NCI-H1092 treated with DMSO at 0.1 percent for 48 hours (cell line): ENCODE results near the gene PKDCC.

Experiments used
- DNase-seq: peaks from one replicate; lab custom pipeline; 2025; lab: John Stamatoyannopoulos, UW

PKDCC gene, protein sequence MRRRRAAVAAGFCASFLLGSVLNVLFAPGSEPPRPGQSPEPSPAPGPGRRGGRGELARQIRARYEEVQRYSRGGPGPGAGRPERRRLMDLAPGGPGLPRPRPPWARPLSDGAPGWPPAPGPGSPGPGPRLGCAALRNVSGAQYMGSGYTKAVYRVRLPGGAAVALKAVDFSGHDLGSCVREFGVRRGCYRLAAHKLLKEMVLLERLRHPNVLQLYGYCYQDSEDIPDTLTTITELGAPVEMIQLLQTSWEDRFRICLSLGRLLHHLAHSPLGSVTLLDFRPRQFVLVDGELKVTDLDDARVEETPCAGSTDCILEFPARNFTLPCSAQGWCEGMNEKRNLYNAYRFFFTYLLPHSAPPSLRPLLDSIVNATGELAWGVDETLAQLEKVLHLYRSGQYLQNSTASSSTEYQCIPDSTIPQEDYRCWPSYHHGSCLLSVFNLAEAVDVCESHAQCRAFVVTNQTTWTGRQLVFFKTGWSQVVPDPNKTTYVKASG

DNA sequence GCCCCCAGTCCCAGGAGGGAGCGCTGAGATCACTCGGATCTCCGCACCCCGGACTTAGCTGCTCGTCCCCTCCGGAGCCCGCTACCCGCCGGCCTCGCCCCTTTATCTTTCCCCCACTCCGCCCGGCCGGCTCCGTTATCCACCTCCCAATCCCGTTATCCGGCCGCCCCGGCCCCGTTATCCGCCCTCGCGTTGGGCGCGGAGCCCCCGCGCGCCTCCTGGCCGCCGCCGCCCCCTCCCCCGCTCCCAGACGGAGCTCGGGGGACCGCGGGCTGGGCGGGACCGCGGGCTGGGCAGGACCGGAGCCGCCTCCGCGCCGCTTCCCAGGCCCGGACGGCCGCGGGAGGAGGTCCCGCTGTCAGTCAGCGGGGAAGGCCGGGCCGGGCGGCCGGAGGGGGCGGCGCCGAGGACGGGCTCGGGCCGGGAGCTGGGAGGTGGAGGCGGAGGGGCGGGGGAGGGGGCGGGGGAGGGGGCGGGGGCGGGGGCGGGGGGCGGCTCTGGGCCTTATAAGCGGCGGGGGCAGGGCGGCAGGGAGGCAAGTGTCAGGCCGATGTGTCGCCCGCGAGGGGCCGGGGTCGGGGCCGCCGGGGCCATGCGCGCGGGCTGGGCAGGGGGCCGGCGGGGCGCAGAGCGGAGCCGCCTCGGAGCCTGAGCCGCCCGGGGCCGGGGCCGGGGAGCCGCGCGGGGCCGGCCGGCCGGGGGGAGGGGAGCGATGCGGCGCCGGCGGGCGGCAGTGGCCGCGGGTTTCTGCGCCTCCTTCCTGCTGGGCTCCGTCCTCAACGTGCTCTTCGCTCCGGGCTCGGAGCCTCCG is at the start of gene PKDCC:
PKDCC (plus strand) TSS at position 534 of the 811 bp plus-strand sequence; CDS start at position 713, 179 bp downstream.
- DNase-seq = peak; percentile 4

DNA sequence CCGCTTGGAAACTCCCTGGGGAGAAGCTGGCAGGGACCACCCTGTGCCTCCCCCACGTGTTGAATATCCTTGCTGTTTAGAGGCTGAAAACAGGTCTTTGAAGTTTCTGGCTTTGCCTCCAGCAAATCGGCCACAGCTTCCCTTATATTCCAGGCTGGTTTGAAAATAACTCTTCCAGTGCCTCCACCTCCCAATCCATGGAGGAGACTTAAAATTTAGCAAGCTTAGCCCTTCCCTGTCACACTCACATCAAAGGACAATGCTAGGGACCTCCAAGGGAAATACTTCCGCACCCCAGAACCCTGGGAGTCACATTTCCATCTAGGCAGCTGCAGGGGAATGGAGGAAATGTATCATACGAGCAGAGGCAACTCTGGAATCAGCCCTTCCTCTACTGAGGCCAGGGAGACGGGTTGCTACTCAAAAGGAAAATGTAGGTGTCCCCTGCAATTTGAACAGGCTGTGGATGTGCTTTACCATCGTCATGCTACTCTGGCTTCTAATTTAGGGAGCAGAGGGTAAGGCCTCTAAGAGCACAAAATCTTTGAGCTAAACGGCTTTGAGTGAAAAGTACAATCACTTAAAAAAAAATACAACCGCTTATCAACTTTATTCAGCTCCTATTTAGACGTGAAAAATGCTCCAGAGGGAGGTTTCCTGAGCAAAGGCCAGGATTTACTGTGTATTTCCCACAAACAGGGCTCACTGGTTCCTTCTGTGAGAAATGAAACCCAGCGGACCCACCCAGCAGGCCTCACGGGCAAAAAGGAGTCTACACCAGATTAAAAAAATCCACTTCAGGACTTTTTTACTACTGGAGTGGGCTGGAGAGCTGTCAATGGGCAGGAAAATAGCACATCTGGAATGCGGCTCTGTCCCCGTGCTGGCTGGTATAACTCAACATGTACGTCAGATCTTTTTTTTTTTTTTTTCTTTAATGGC is 49.4 kb upstream of the PKDCC start:
- no peak for DNase-seq

DNA sequence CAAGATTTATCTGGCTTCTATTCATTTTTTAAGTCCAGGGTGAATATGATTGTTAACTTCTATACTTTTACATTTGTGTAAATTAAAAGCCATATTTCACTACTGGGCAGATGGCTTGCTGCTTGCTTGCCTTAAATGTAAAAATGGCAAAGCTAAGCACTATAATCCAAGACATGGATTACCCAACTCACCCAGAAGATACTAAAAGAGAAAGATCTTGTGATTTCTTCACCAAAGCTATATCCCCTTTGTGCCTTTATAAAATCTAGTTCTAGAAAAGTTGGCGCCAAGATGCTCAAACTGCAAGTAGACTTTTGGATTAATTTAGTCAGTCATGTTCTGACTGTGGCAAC is 48.7 kb upstream of the PKDCC start:
- DNase-seq = no peak

DNA sequence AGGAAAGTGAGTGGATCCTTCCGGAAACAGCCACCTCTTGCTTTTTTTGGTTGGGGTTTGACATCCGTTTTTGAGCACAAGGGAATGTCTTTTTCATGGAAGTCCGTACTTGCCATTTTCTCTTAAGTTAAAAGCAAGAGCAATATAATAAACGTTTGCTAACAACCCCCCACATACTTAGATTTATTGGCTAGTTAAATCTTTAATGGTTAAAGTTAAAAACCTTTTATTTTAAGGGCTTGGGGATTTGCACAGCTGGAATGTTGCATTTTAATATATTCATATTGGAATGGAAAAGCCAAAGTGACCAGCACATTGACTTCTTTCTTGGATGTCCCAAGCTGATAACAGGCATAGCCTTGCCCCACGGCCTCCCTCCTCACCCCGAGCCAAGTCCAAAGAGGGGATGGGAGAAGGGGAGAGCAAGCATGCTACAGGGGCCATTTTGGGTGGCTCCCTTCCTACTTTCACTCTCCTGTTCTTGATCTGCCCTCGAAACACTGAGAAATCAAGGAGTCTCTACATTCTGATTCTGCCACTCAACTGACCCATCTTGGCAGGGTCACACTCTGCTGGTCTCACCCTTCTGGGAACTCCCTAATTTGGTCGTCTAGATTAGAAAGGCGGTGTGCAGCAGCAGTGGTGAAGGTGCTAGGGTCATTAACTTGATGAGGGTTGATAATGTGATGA is 48.1 kb upstream of the PKDCC start:
- no peak for DNase-seq

DNA sequence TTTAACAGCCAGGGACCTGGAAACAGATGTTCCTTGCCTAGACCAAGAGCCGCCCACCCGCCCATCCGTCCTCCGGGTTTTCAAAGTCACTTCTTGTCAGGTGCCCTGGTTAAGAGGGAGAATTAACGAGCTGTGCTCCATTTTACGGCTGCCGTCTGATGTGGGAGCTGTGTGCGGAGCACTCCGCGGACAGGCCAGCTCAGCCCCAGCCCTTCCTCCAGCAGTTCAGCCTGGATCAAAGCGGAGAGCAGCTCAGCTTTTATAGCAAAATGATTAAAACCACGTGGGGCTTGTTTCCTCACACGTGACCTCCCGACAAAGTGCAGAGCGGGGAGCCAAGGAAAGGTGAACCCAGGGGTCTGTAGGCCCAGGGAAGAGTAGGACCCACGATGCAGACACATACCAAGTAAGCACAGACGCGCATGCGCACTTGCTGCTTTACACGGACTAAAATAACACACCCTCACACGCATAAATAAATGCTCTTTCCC is 46.1 kb upstream of the PKDCC start:
- no peak for DNase-seq

DNA sequence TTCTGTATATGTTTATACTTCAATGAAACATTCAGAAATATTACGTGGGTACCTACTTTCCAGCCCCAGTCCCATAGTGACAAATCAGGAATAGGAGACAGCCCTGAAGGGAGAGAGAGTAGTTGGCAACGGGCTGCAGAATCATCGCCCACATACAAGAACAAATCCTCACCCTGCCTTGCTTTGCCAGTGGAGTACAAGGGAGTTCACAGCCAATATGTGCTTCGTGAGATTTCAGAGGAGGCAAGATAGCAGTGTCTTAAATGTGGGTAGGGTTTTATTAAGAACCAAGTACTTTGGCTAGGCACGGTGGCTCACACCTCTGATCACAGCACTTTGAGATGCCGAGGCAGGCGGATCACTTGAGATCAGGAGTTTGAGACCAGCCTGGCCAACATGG is 40.3 kb upstream of the PKDCC start:
- DNase-seq = no peak

DNA sequence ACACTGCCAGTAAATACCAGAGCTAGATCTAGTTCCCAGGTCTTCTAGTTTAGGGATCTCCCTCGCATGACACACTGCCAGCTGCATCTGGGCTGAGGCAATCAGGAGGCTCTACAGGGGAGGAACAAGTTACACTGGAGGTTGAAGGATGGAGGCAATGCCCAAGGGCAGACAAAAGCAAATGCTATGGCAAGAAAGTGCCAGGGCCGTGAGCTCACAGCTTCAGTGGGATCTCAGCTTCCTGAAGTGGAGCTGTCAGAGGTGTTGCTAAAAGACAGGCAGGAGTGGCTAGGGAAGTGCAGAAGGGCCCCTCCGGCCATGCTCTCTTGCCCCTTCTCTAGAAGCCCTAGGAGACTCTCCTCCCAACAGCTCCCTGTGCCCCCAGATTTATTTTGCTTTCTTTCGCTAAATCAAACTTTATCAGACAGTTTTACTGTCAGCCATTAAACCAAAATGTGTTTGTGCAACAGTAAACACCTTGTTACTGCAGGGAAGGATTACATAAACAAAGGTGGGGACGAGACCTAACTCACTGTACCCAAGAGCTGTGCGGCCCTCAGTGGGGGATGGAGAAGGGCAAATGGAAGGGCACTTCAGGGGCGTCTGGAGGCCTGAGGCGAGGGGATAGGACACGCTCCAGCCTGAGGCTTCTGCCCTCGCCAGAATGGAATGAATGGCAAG is 39.4 kb upstream of the PKDCC start:
- DNase-seq = no peak

DNA sequence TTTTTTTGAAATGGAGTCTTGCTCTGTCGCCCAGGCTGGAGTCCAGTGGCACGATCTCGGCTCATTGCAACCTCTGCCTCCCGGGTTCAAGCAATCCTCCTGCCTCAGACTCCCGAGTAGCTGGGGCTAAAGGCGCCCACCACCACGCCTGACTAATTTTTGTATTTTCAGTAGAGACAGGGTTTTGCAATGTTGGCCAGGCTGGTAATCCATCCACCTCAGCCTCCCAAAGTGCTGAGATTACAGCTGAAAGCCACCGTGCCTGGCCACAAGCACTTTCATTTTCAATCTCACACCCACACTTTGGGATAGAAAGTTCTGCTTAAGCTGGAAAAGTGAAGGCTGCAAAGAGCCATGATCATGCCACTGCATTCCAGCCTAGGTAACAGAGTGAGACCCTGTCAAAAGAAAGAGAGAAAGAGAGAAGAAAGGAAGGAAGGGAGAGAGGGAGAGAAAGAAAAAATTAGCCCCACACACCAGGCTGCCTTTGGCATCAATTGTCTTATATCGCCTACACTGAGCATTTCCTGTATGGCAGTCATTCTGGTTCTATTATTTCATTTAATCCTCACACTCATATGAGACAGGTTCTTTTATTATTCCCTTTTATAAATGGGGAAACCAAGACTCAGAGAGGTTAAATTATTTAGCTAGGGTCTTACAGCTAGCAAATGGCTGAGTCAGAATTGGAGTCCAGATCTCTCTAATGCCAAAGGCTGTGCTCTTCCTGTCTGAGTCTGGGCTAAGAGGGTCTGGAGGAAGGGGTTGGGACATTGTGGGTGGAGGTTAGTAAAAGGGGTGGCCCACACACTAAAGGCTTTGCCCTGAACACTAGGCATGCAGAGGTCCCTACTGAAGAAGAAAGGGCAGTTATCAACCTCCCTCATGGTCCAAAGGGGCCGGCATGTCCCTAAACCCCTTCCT is 37.9 kb upstream of the PKDCC start:
- DNase-seq = no peak

DNA sequence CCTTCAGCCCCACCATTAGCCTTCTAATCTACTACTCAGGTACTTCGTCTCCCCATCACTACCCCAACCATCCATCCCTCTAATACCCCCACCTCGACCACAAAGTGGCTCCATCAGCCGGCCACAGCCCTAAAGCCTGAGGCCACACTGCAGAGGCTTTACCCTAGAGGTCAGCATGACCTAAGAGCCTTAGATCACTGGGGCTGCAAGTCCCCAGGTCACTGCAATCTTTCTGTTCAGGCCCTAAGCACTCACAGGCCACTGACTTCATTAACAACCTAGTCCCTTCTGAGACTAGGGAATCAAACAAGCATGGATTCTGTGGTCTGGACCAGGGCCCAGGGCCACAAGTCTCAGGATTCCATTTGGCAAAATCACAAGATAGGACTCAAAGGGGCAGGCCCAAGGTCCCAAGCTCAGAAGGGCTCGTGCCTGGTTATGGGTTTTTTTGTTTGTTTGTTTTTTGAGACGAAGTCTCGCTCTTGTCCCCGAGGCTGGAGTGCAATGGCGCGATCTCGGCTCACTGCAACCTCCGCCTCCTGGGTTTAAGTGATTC is 37.0 kb upstream of the PKDCC start:
- no peak for DNase-seq

DNA sequence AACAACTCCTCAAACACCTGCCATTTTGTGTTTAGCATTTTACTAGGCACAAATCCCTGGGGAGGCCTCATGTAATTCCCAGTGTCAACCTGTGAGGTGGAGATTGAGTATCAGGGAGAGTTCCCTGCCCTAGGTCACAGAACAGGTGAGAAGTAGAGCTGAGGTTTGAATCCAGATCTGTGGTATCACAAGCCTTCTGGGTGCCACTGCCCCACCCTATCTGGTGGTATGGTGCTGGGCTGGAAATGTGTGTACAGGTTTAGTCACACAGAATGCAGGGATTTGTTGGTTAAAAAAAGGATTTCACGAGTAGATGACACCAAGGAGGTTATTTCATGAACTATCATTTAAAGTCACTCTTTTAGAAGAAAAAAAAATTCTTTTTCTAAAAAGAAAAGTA is 35.7 kb upstream of the PKDCC start:
- DNase-seq = no peak

DNA sequence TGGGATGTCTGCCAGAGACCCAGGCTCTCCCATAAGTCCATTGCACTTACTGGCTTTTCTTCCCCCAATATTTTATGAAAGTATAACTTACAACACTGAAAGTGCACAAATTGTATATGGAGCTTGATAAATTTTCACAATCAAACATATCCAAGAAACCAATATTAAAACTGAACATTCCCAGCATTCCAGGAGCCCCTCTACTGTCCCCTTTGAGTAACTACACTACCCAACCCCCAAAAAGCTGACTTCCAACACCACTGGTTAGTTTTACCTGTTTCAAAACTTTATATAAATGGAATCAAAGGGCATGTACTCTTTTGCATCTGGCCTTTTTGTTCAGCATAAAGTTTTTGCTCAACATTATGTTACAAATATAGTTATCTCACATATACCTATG is 35.2 kb upstream of the PKDCC start:
- DNase-seq = no peak

DNA sequence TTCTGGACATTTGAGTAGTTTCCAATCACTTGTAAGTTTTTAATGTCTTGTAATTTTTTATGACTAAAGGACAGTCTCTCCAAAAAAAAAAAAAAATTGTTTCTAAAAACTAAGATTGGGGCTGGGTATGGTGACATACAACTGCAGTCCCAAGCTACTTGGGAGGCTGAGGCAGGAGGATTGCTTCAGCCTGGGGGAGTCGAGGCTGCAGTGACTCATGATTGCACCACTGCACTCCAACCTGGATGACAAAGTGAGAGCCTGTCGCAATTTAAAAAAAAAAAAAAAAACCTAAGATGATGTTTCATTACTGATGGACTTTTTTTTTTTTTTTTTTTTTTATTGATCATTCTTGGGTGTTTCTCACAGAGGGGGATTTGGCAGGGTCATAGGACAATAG is 34.4 kb upstream of the PKDCC start:
- no peak for DNase-seq

DNA sequence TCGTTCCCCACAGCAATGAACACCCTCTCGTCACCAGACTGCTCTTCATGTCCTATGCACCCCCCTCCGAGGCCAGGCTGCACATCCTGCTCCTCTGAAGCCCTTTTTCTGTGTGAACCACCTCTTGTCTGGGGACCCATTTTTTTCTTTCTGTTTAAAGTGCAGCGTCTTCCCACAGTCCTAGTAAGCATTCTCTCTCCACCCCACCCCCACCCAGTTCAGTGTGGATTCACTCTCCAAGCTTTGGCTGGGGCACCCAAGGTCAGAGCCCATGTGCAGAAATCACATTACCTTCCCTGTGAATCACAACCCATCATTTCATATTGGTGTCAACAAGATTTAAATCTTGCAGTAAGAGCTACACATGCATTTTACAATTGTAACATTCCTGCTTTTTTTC is 26.4 kb upstream of the PKDCC start:
- DNase-seq = no peak

DNA sequence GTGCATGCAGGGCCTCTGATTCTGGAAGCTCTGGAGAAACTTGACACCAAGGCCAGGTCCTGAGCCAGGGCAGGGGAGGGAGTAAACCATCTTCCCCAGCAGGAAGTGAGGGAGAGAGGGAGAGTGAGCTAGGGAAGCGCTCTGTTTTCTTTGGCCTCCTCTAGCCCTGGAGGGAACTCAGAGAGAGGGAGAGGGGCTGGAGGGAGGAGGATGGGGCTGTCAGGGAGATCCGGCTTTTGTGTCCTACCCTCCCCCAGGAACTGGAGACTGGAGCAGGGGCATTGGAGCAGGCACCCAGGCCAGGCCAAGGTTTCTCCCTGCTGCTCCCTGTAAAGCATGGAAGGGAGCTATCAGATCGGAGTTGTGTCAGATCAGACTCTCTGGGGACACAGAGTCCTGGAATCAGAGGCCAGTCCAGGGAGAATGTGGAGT is 22.7 kb upstream of the PKDCC start:
- DNase-seq = no peak

DNA sequence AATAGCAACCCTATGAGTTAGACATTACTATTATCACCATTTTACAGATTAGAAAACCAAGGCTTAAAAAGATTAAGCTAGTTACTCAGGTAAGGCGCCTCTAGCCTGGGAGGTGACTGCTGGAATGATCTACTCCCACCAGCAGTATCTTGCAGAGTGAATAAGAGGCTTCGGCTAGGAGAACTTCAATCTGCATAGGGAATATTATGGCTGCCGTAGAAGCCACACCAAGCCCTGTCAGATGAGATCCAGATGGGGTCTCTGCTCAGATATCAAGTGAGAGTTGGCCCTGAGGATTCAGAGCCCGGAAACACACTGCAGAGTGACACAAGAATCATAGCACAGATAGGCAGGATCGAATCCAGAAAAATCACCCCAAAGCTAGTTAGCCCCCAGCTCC is 21.5 kb upstream of the PKDCC start:
- no peak for DNase-seq

DNA sequence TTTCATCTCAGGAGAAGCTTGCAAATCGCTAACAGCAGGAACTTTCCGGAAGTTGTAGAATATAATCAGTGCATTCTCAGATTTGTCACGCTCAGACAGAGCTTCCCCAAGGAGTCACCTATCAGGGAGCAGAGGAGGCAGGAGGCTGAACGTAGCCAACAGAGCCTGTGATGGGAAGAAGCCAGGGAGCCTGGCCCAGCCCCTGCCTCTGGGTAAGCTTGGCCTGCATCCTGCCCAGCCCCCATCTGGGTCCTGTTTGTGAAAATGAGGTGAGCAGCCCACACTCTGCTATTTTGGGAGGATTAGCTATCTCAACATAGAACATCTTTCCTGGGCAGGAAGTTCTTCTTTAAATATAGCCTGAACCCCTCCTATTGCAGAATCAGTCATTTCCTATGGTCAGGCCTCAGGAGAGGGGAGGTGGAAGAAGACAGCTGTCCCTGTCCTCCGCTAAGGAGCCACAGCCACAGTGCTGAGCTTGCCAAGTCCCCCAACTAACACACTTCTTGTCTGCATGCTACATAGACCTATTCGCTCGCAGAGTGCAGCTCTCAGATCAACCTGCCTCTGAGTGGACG is 19.2 kb upstream of the PKDCC start:
- no peak for DNase-seq

DNA sequence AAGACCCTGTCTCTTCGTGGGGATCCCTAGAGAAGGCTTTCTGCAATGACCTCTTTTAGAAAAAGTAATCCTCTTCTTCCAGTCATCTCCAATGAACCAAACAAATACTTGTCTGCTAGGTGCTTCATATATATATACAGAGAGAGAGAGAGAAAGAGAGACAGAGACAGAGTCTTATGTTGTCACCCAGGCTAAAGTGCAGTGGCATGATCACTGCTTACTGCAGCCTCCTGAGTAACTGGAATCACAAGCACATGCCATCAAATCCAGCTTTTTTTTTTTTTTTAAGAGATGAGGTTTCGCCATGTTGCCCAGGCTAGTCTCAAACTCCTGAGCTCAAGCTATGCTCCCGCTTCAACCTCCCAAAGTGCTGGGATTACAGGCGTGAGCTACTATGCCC is 18.6 kb upstream of the PKDCC start:
- no peak for DNase-seq

DNA sequence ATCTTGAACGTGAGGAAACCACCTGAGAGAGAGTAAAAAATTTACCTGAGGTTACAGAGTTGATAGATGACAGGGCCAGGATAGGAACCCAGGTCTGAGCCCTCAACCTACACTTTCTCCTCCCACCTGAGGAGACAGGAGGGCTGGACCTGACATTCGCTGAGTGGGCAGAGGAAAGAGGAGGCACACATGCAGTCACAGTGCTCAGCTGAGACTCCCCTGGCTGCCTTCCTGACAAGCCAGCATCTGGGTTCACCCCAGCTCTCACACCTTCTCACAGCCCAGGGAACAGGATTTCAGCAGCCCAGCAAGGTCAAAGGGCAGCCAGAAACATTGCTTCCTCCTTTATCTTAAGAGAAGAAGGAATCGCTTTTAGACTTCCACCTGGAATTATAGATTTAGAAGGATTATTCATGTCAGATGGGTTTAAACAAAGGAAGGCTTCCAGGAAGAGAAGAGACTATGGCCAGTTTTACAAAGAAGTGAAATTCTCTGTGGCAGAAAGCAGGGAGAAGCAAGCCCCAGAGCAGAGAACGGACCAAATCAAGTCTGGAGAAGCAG is 18.1 kb upstream of the PKDCC start:
- no peak for DNase-seq
